Measurements from ENCODE around the gene TCOF1. TPM values are rescaled to one million over a fixed set of nuclear protein-coding genes. Genes with fewer than 3 reads are reported as not detected.

TCOF1 gene
- total and polyA plus RNA-seq, 2 donors (not counting 3 experiments of a cell fraction or from before 2014, with no cell fraction given): 11.2 to 52.0 TPM

DNA sequence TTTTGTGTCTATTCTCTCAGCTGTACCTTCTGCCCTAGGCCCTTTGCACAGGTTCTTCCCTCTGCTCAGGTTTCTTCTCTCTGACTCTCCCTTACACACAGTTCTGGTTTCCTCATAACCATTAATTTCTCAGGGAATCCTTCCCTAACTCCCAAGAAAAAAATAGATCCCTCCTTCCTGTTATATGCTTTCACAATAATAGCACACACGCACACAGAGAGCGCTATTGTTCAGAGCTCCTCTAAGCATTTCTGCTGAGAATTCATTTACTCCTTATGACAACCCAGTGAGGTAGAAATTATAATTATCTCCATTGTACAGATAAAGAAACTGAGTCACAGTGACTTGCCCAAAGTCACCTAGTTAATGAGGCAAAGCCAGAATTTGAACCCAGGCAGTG, 1.7 kb upstream of the TCOF1 start:
- intact Hi-C loops (cut with micrococcal nuclease): loop anchor here (2.0 kb wide), 1 partner anchor 81 kb away; no protein-coding TSS in a partner anchor
- no TSS peak for BruUV-seq (replicated peaks)
- Histone ChIP-seq H2AFZ (ENCODE audit: low read depth, low read length) (no peak overlapping the region), H4K20me1 (replicated peaks; ENCODE audit: control insufficient read depth, extremely low read depth, insufficient read depth, low read length) (no peaks in the 10 kb centered on the region), H3K4me3 (replicated peaks in 1 of 3; ENCODE audit: insufficient read depth in 1 of 3, low read depth in 1 of 3, low read length in 3 of 3) (no peak overlapping the region), H3K4me1 (ENCODE audit: control insufficient read depth, extremely low read depth, insufficient read depth, low read length) (peaks cover 3% of the 10 kb centered on the region), H3K79me2 (ENCODE audit: control insufficient read depth, insufficient read depth, low read length) (peaks cover 29% of the 10 kb centered on the region), H3K4me2 (ENCODE audit: insufficient read depth, low read length) (no peak overlapping the region), H3K27me3 (ENCODE audit: control insufficient read depth in 2 of 2, insufficient read depth in 2 of 2, low read length in 2 of 2) (no peaks in the 10 kb centered on the region), H3K27ac (ENCODE audit: insufficient read depth, low read depth, low read length) (no peak overlapping the region), H3K9ac (replicated peaks; ENCODE audit: extremely low read depth, insufficient read depth, low read length) (no peak overlapping the region), H3K9me1 (replicated peaks; ENCODE audit: control insufficient read depth, extremely low read depth, insufficient read depth, low read length) (no peaks in the 10 kb centered on the region), H3K36me3 (ENCODE audit: control insufficient read depth in 2 of 2, extremely low read depth in 1 of 2, insufficient read depth in 2 of 2, low read length in 2 of 2) (no peaks in the 10 kb centered on the region), H3K9me3 (replicated peaks; ENCODE audit: control insufficient read depth, insufficient read depth, low read length) (no peaks in the 10 kb centered on the region)
- DNase-seq (ENCODE audit: low read depth, low spot score) (no peak), FAIRE-seq (no peak)
- dilution Hi-C loops (cut with MboI; ENCODE audit: extremely low pct_ligation_motif_present, low sequenced_read_pairs): no loop called here
- ChIA-PET CTCF (no interaction called here), POLR2A (no interaction called here)
- TF ChIP-seq POLR2AphosphoS5 (IDR thresholded peaks at IDR 0.05; ENCODE audit: insufficient read depth, low read depth, low read length) (no peak), GATA2 (IDR thresholded peaks at IDR 0.05; ENCODE audit: insufficient read depth, insufficient read length, low read depth, low read length) (no peak), JUN (IDR thresholded peaks at IDR 0.05; ENCODE audit: borderline replicate concordance, insufficient read depth, insufficient read length, low read depth) (no peak), MYC (IDR thresholded peaks at IDR 0.05; ENCODE audit: low read depth, low read length) (no peak), FOS (IDR thresholded peaks at IDR 0.05; ENCODE audit: borderline replicate concordance, insufficient read depth, low read length) (no peak), EZH2 (IDR thresholded peaks at IDR 0.05; ENCODE audit: borderline replicate concordance, low read depth, low read length, severe bottlenecking) (no peak), POLR2A (IDR thresholded peaks at IDR 0.05; ENCODE audit: low read depth, low read length) (no peak)
- TF ChIP-seq, protein P1, sequence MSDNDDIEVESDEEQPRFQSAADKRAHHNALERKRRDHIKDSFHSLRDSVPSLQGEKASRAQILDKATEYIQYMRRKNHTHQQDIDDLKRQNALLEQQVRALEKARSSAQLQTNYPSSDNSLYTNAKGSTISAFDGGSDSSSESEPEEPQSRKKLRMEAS (IDR thresholded peaks at IDR 0.05; ENCODE audit: insufficient read depth, insufficient read length): no peak
- TF ChIP-seq, protein P2, sequence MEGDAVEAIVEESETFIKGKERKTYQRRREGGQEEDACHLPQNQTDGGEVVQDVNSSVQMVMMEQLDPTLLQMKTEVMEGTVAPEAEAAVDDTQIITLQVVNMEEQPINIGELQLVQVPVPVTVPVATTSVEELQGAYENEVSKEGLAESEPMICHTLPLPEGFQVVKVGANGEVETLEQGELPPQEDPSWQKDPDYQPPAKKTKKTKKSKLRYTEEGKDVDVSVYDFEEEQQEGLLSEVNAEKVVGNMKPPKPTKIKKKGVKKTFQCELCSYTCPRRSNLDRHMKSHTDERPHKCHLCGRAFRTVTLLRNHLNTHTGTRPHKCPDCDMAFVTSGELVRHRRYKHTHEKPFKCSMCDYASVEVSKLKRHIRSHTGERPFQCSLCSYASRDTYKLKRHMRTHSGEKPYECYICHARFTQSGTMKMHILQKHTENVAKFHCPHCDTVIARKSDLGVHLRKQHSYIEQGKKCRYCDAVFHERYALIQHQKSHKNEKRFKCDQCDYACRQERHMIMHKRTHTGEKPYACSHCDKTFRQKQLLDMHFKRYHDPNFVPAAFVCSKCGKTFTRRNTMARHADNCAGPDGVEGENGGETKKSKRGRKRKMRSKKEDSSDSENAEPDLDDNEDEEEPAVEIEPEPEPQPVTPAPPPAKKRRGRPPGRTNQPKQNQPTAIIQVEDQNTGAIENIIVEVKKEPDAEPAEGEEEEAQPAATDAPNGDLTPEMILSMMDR (IDR thresholded peaks at IDR 0.05; ENCODE audit: extremely low read depth in 1 of 2, insufficient read depth in 1 of 2, low read depth in 1 of 2, low read length in 2 of 2): no peak

Data from endothelial cell of umbilical vein (primary cell).